IPS DF 19.7 (cell line): Measurements from ENCODE around the gene SH3PXD2A.

Experiments used
- DNase-seq: peaks from one replicate; pipeline ENCODE4 v3.0.0-alpha.2; 2013; ENCODE audit warnings: low read depth, low spot score

SH3PXD2A gene

DNA sequence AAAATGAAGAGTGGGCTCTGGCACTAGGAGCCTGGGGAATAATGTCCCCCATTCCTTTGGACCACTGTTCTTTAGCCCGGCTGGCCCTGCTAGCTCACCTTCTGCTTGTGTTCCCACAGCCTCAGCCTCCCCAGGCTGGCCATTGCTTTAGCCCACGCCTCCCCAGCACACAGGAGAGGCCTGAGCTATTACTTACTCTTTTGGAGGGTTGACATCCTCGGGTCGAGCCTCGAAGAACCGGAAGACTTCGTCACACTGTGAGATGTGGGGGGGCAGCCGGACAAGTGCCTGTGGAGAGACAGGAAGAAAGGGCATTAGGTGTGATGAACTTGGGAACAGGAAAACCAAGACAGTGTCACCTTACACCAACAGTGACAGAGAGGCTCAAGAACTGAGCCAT lies 131.3 kb downstream of the SH3PXD2A start:
- no peak for DNase-seq

GRCh38 chr10:103723557-103723956 lies 131.8 kb downstream of the SH3PXD2A start:
- DNase-seq: no peak

- no peak for DNase-seq
Measured at GRCh38 chr10:103722632-103723031, 132.7 kb downstream of the SH3PXD2A start.

- DNase-seq: no peak
Measured at GRCh38 chr10:103720964-103721335, 134.4 kb downstream of the SH3PXD2A start.

DNA sequence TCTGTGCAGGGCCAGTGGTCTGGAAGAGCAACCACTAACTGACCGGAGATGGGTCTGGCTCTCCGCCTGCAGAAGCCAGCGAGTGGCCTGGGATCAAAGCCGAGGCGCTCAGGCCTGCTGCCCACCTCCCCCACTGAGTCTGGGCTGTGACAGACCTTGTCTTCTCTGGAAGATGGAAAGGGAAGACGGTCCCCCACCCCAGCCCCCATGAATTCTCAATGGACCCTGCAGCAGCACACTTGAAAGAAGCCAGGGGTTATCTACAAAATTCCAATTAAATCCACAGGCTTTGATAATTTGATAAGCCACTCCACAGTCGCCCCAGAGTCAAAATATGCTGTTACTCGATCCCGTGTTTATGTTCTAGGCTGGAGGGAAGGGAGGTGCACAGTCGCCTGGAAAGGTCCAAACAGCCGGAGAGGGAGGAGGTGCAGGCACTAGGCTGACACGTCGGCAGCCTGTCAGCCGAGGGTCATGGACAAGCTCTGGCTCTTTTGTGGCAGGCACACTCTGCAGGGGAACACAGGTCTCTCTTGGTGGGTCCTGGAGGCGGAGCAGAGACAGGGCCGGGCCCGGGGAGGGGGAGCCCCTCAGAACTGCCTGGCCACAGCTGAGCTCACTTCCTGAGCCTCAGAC lies 134.9 kb downstream of the SH3PXD2A start:
- DNase-seq: no peak

DNA sequence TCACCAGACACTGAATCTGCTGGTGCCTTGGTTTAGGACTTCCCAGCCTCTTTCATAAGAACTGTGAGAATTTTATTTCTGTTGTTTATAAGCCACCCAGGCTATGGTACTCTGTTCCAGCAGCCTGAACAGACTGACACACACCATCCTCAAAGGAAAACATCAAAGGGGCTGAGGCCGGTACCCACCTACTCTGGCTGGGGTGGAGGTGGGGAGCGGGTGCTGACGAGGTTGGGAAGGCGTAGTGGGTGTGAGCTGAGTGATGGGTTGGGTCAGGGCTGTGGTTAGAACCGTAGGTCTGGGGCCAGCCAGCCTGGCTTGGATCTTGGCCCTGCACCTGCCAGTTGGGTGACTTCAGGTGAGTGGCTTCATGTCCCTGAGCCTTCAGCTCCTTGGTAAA lies 136.3 kb downstream of the SH3PXD2A start:
- DNase-seq: no peak

DNA sequence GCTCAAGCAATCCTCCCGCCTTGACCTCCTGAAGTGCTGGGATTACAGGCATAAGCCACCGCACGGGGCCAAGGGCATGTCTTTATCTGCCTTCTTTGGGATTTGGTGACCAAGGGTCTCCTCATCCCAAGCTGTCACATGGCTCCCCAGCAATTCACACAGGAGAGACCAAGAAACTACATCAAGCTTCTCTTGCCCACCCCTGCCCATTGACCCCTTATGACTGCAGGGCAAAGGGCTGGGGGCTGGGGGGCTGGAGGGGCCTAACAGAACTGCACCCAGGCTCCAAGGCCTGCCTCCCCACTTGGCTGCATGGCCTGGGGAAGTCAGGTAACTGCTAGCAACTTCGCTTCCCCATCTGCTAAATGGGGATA lies 137.1 kb downstream of the SH3PXD2A start:
- no peak for DNase-seq

- no peak for DNase-seq
Measured at GRCh38 chr10:103717341-103718246, 137.8 kb downstream of the SH3PXD2A start.

- no peak for DNase-seq
Measured at GRCh38 chr10:103716206-103717160, 138.9 kb downstream of the SH3PXD2A start.

DNA sequence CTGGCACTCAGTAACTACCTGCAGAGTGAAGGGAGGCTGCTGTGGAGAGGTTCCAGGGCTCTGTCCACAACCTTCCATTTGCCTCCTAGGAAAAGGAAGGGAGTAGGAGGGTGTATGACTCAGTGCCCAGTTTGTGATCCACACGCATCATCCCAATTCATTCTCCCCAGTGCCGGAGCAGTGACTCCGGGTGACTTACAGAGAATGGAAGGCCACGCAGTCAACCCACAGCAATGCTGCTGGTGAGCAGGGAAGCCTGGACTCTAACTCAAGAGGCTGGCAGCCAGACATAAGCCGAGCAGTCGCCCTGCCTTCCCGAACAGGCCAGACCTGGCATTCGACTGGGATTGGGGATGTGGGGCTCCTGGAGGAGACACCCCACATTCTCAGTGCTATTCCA lies 139.9 kb downstream of the SH3PXD2A start:
- DNase-seq: no peak

GRCh38 chr10:103714232-103714891 lies 141.0 kb downstream of the SH3PXD2A start:
- no peak for DNase-seq

- DNase-seq: no peak
Measured at GRCh38 chr10:103713676-103714075, 141.7 kb downstream of the SH3PXD2A start.

- no peak for DNase-seq
Measured at GRCh38 chr10:103712898-103713498, 142.4 kb downstream of the SH3PXD2A start.

DNA sequence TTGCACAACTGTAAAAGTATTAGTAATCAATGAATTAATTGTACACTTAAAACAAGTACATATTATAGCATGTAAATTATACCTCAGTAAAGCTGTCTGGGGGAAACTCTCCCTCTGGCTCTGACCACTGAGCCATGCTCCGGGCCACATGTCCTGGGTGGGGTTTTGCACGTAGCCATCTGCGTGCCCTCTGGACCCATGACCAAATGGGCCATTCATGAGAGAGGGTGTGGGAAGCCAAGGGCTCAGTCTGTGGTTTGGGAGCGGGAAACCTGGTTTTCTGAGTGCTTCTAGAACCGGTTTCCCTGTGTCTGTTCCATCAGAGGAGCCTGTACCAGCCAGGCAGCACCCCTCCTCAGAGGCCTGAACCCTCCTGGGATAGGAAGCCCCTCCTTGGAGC lies 143.2 kb downstream of the SH3PXD2A start:
- no peak for DNase-seq

DNA sequence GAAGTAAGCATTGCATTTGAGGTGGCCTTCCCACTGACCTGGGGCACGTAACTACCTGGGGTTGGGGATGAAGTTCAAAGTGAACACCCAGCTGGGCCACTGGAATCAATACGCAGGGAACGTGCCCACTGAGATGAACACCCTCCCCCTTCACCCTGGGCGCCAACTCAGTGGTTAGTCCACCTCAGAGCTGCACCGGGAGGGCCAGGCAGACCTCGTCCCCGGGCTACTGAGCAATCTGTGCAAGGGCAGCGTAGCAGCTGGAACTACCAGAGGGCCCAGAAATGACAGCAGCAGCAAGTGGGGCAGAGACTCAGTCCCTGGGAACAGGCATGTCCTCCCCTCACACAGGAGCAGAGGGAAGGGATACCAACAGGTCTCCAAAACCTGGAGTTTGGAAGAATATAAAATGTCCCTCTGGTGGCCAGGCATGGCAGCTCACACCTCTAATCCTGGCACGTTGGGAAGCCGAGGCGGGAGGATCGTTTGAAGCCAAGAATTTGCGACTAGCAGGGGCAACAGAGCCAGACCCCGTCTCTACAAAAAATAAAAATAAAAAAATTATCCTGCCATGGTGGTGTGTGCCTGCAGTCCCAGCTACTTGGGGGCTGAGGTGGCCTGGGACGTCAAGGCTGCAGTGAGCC lies 143.9 kb downstream of the SH3PXD2A start:
- no peak for DNase-seq

GRCh38 chr10:103710490-103710889 lies 144.9 kb downstream of the SH3PXD2A start:
- no peak for DNase-seq

DNA sequence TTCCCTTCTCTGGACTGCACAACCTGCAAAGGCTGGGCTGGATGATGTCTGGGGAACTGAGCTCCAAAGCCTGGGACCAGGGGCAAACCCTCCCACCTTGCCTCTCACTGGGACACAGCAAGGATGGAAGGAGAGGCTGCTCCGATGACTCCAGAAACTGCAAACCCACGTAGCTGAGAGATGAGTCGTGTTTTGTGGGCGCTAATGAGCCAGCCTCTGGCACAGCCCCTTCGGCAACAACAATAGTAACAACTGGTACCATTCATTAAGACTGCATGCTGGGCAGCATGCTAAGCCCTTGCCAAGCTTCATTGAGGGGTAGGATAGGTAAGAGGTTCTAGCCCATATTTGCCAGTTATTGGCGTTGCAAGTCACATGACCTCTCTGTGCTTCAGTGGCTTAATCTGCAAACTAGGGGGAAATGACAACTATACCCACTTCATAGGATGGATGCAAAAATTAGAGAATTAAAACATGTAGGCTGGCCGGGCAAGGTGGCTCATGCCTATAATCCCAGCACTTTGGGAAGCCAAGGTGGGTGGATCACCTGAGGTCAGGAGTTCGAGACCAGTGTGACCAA lies 145.9 kb downstream of the SH3PXD2A start:
- no peak for DNase-seq

GRCh38 chr10:103708627-103709288 lies 146.6 kb downstream of the SH3PXD2A start:
- DNase-seq: no peak

DNA sequence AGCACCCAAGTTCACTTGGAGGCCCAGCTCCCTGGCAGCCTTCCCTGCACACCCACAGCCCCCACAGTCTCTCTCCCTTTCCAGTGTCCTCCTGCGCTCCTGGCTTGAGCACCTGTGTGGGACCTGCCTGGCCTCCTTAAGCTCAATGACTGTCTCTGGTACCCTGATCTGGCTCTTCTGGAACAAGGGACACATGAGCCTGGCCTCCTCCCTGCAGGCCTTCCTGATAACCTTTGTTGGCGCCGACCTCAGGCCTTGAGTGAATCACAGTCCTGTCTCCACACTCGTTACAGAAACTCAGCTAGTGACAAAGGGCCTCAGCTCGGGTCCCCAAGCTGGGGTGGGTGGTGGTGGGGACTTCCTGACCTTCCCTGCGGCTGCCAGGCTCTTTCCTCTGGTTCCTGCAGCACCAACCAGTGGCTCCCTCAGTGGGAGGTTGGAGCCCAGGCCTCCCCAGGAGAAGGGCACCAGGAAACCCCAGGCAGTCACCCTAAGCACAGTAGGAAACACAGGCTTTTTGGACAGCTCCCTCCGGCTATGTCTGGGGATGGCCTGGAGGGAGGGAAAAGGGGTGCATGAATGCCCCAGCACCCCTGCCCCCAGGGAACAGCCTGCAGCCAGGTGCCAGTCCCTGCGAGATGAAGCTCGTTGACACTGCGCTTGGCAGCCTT lies 147.3 kb downstream of the SH3PXD2A start:
- no peak for DNase-seq
